Fibroblast of pulmonary artery (primary cell): ENCODE measurements around the gene KIDINS220.

ENCODE experiments used
- DNase-seq: peaks from one replicate; pipeline ENCODE4 v3.0.0-alpha.2; 2010; ENCODE audit warnings: low read depth
- H3K4me3 ChIP-seq: replicated peaks from 2 replicates; pipeline ENCODE4 v1.5.1; 2011; ENCODE audit warnings: low read depth, mild to moderate bottlenecking, control low read depth, low read length, moderate library complexity
- CTCF ChIP-seq: IDR thresholded peaks from 2 replicates; pipeline ENCODE4 v1.5.1; 2011; ENCODE audit warnings: mild to moderate bottlenecking, control low read depth, low read length, inconsistent platforms; ENCODE audit errors: missing control alignments

The KIDINS220 gene

GRCh38 chr2:8799004-8799403 is 38.4 kb downstream of the KIDINS220 start:
- H3K4me3 ChIP-seq, result no peak overlapping the region
- TF ChIP-seq CTCF, result no peak
- DNase-seq, result no peak

GRCh38 chr2:8798393-8798792 is 39.0 kb downstream of the KIDINS220 start:
- no peak for TF ChIP-seq CTCF
- DNase-seq, result no peak

GRCh38 chr2:8797682-8798081 is 39.7 kb downstream of the KIDINS220 start:
- TF ChIP-seq CTCF, result no peak
- no peak overlapping the region for H3K4me3 ChIP-seq
- DNase-seq, result peak; percentile 14

More at GRCh38 chr2:8798393-8798792, 39.0 kb downstream of the KIDINS220 start:
- no peak overlapping the region for H3K4me3 ChIP-seq

- no peak overlapping the region for H3K4me3 ChIP-seq
- TF ChIP-seq CTCF, result no peak
- no peak for DNase-seq
Measured at GRCh38 chr2:8796878-8797550, 40.4 kb downstream of the KIDINS220 start.

- DNase-seq, result no peak
- H3K4me3 ChIP-seq, result no peak overlapping the region
- no peak for TF ChIP-seq CTCF
Measured at GRCh38 chr2:8796315-8796848, 41.0 kb downstream of the KIDINS220 start.

GRCh38 chr2:8794923-8795825 is 42.2 kb downstream of the KIDINS220 start:
- no peak overlapping the region for H3K4me3 ChIP-seq
- peak; percentile 70 for DNase-seq
- TF ChIP-seq CTCF, result no peak
